HFF-Myc (cell line): ENCODE data around the gene DNAAF5.

Experiments used
- DNase-seq: peaks from one replicate; pipeline ENCODE4 v3.0.0-alpha.2; 2011; ENCODE audit warnings: low read depth; ENCODE audit errors: extremely low read depth
- H3K4me3 ChIP-seq: replicated peaks from 2 replicates; pipeline ENCODE4 v1.5.1; 2011; ENCODE audit warnings: low read depth, mild to moderate bottlenecking, control low read depth, low read length
- TF ChIP-seq, protein P1 (sequence below): IDR thresholded peaks from 2 replicates; pipeline ENCODE4 v1.5.1; 2012; ENCODE audit warnings: mild to moderate bottlenecking, low read depth, low read length, control low read depth; ENCODE audit errors: missing control alignments

Gene DNAAF5

GRCh38 chr7:729140-730000, 2.9 kb downstream of the DNAAF5 start:
- TF ChIP-seq, protein P1, sequence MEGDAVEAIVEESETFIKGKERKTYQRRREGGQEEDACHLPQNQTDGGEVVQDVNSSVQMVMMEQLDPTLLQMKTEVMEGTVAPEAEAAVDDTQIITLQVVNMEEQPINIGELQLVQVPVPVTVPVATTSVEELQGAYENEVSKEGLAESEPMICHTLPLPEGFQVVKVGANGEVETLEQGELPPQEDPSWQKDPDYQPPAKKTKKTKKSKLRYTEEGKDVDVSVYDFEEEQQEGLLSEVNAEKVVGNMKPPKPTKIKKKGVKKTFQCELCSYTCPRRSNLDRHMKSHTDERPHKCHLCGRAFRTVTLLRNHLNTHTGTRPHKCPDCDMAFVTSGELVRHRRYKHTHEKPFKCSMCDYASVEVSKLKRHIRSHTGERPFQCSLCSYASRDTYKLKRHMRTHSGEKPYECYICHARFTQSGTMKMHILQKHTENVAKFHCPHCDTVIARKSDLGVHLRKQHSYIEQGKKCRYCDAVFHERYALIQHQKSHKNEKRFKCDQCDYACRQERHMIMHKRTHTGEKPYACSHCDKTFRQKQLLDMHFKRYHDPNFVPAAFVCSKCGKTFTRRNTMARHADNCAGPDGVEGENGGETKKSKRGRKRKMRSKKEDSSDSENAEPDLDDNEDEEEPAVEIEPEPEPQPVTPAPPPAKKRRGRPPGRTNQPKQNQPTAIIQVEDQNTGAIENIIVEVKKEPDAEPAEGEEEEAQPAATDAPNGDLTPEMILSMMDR: no peak
- DNase-seq: no peak
- no peak overlapping the region for H3K4me3 ChIP-seq

GRCh38 chr7:730501-731439, 4.3 kb downstream of the DNAAF5 start:
- TF ChIP-seq, protein P1: no peak
- H3K4me3 ChIP-seq: no peak overlapping the region
- DNase-seq: no peak

DNA sequence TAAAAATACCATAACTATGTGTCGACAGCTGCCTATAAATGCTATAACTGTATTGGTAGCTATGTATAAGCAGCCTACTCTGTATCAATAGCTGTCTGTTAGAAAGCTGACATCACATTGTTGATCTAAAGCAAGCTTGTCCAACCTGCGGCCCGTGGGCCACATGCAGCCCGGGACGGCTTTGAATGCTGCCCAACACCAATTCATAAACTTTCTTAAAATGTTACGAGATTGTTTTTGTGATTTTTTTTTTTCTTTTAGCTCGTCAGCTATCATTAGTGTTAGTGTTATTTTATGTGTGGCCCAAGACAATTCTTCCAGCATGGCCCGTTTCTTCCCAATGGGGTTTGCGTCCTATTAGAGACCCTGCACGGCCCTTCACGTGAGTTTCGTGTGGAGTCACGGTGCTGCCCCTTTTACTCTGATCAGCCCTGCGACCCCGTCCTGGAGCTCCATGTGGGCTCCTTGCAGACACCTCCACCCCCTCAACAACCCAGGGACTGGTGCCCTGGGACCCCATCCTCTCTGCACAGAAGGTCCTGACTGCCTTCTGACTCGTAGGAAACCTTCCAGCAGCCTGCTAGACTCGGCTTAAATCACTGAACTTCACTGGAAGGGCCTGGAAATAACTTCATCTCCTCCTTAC, 5.1 kb downstream of the DNAAF5 start:
- no peak for DNase-seq
- TF ChIP-seq, protein P1: no peak
- no peak overlapping the region for H3K4me3 ChIP-seq

- no peak for DNase-seq
- no peak overlapping the region for H3K4me3 ChIP-seq
These were observed 5.6 kb downstream of the DNAAF5 start for GRCh38 chr7:732094-732541.

DNA sequence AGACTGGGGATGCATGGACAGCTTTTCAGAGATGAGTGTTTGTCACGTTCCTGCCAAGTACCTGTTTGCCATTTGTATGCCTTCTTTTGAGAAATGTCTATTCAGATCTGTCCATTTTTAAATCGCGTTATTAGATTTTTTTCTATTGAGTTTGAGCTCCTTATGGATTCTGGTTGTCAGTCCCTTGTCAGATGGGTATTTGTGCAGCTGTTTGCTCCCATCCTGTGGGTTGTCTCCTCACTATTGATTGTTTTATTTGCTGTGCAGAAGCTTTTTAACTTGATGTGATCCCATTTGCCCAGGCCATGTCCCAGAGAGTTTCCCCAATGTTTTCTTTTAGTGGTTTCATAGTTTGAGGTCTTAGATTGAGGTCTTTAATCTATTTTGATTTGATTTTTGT, 6.1 kb downstream of the DNAAF5 start:
- TF ChIP-seq, protein P1: no peak
- DNase-seq: no peak
- H3K4me3 ChIP-seq: no peak overlapping the region

More at GRCh38 chr7:732094-732541, 5.6 kb downstream of the DNAAF5 start:
- TF ChIP-seq, protein P1: no peak

DNA sequence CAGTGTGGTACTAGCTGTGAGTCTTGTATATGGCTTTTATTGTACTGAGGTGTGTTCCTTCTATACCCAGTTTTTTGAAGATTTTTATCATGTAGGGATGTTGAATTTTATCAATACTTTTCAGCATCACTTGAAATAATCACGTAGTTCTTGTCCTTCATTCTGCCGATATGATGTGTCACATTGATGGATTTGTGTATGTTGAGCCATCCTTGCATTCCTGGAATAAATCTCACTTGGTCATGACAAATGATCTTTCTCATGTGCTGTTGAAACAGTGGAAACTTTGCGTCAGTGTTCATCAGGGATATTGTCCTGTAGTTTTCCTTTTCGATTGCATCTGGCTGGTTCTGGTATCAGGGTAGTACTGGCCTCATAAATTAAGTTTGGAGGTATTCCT, 7.7 kb downstream of the DNAAF5 start:
- no peak overlapping the region for H3K4me3 ChIP-seq
- TF ChIP-seq, protein P1: no peak
- DNase-seq: no peak
